ENCODE data around the gene PTPN2.
"Not testable (repeated sequence)": the region's sequence is repeated elsewhere in the genome, so short reads cannot be mapped to it uniquely, and the experiment has no call there.

PTPN2 gene

DNA sequence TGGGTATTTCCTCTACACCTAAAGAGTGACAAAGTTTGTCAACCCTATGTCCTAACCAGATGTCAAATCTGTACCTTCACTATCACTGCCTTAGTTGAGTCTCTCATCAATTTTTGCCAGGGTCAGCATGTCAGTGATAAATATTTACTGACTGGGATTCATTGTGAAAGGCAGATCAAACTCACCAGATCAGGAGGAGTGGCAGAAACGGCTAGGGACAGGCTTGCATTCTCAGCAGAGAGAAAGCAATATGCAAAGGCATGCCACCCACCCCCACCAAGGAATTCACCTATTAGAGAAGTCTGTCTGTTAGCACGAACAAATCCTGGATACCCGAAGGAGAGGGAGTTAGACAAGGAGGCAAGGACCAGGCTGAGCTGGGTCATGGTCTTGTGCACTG lies 62.6 kb downstream of the PTPN2 start:
- DNase-seq = no peak

DNA sequence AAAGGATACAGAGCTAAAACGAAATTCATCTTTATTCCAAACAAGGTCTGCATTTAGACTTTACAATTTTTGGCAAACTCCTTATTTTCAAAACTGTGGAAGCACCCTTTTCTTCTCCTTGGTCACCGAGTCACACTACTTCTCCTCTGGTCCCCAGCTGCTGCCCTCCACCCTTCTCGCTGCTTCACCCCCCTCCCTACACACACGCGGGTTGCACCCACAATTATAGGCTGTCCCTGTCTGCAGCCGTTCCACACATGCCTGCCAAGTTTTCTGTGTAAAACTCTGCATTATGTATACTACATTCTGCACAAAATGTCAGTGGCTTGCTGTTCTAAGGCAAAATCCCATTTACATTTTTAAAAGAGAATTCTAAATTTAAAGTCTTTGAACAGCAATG lies 63.5 kb downstream of the PTPN2 start:
- no peak for DNase-seq

DNA sequence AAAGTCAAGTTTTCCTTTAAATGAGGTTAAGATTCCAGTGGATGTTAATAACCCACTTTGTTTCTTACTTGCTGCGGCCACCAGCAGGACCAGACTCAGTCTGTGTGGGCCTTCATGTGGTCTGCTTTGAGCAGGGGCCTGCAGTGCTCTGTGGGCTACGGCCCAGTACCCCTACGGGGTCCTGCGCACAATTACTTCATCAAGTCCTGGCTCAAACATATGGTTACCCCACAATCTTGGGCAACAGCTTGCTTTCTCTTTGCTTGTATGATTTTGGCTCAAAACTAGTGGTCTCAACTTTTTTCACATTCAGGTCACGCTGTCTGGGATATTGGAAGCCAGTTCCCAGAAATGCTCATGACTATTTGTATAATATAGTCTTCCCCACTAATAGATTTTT lies 64.2 kb downstream of the PTPN2 start:
- no peak for DNase-seq

DNA sequence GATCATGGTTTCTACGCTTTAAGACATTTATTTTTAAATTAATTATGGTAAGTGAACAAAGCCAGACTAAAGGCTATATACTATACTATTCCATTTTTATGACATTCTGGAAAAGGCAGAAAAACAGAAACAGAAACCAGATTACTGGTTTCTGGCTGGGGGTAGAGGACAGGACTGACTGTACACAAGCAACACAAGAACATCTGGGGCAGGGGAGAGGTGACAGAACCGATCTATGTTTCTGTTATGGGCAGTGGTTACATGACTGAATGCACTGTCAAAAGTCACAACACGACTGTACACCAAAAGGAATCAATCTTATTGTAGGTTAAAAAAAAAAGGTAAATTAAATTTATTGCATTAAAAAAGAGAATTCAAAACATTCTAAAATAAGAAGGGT lies 64.7 kb downstream of the PTPN2 start:
- DNase-seq = no peak

DNA sequence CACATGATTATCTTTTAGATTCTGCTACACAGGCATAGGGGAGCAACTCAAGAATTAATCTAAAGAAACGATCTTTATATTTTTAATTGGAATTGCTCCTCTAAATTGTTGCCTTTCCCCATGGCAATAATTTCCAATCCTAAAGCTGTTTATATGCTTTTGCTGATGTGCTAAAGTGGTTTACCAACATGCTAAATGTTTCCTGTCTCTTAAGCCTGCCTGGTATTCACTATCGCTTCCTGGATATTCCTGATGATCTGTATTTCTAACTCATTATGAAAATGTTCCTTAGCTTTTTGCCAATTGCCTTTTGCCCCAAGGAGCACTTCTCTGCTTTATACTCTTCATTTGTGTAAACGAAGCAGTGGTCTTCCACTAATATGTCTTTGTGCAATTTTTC lies 65.8 kb downstream of the PTPN2 start:
- DNase-seq = no peak

DNA sequence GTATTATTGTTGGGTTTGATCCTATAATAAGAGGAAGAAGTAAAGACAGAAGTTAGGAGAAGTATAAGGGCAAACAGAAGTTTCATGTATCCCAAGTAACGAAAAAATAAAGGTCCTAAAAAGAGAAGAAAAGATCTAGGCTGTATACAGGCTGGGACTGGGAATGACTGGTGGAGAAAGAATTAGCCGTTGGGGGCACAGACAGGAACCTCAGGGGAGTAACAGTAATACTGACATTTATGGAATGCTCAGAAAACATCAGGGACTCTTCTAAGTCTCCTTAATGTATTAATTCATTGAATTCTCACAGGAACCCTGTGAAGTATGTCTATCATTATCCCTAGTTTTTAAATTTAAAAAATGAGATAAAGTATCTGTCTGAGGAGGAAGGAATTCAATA lies 67.6 kb downstream of the PTPN2 start:
- no peak for DNase-seq

DNA sequence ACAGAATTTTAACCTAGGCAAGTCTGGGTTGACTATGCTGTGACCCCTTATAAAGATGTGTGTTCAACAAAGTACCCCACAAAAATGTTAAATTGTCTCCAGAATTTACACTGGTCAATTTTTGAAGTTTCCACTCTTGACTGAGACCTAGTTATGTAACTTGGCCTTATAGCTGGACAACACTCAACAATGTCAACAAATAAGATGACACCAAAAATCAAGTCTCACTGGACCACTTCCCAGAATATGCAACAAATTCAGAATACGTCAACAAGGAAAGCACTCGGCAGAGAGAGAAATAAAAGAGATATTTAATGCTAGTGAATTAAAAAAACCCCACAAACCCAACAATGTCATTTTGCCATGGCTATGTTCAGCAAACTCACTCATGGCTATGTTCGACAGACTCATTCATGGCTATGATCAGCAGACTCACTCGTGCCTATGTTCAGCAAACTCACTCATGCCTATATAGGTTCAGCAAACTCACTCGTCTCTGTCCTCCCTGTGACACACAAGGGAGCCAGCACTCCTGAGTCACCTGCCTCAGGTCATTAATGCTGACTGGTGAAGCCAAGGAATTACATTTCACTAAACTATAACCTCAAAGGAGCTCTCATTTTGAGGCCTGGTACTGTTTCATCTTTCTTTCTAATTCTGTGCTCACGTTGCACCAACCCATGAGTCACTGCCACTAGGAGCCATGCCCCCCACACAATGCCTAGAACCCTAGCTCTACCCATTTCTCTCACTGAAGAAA lies 72.7 kb downstream of the PTPN2 start:
- DNase-seq = no peak

DNA sequence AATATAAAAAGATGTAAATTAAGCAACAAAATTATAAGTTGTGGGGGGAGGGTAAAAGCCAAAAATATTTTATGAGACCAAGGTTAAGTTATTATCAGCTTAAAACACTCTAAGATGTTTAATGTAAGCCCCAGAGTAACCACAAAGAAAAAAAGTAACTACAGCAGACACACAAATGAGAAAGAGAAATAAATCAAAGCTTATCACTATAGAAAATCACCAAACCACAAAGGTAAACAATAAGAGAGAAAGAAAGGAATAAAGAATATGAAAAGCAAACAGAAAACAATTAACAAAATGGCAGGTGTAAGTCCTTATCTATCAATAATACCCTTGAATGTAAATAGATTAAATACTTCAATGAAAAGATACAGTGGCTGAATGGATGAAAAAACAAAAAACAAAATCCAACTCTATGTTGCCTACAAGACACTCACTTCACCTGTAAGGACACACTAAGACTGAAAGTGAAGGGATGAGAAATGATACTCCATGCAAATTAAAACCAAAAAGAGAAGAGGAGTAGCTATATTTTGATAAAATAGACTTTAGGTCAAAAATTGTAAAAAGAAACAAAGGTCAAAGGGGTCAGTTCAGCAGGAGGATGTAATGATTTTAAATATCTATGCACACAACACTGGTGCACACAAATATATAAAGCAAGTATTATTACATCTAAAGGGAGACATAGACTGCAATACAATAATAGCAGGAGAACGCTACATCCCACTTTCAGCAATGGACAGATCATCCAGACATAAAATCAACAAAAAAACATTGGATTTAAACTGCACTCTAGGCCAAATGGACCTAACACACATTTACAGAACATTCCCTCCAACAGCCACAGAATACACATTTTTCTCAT lies 80.7 kb downstream of the PTPN2 start:
- DNase-seq = no peak

DNA sequence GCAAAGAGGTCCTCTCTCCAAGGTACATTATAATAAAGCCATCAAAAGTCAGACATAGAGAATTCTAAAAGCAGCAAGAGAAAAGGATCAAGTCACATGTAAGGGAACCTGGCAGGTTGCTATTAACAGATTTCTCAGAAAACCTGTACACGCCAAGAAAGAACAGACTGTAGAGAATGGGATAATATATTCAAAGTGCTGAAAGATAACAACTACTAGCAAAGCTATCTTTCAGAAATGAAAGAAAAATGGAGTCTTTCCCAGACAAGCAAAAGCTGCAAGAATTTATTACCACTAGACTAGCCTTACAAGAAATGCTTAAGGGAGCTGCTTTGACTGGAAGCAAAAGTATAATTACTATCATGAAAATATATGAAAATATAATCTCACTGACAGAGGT lies 81.5 kb downstream of the PTPN2 start:
- DNase-seq = no peak

DNA sequence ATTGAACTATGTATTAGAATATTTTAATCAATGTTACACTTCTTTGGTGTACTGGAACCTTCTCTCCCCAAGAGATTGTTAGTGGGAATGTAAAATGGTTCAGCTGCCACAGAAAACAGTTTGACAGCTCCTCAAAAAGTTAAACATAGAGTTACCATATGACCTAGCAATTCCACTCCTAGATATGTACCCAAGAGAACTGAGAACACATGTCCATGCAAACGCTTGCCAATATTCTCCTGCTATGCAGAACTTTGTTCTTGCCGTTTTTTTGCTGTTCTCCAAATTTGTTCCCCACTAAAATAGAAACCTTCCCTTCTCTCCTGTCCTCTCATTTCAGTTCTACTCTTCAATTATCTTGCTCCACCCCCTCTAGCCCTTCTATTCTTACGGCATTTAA lies 87.6 kb downstream of the PTPN2 start:
- DNase-seq = no peak

DNA sequence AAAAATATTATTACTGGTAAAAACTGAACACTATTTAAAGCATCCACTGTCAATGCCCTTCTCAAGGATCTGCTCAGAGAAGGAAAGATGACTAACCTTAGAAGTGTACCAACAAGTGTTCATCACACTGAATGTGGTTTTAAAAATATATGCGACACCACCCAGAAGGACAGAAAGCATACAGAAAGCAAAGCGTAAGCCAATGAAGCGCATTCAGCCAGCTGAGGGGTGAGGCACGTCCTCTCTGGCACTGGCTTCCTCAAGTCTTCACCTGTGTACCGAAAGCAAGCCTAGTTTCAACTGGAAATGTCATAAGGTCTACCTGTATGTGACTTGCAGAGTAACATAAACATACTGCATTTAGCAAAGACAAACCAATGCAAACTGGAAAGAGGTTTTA lies 92.4 kb downstream of the PTPN2 start:
- DNase-seq = no peak

DNA sequence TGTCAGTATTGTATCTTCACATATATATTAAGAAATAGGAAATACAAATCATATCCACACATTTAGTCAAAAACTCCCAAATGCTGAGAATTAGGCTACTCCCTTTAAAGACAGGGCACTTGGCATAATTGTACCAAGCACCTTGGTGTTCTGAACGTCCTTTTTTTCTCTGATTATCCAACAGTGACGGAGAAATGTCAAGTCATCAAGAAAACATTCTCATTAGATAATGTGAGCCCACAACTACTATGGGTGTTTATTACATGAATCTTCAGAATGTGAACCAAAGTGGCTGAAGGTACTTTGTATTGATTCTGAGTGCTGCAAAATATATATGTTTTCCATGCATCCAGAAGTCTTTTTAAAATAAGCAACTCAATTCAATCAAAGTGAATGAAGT lies 97.4 kb downstream of the PTPN2 start:
- no peak for DNase-seq

DNA sequence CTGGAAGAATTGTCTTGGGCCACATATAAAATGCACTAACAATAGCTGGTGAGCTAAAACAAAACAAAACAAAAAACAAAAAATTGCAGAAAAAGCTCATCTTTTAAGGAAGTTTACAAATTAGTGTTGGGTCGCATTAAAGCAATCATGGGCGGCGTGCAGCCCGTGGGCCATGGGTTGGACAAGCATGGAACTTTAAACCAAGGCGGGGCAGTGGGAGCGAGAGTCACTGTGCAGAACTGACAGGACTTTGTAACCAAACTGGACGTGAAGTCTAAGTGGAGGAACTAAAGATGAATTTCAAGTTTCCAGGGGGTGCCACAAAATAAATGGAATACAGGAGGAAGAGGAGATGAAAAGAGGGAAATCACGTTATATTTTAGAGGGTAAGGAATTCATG lies 100.5 kb downstream of the PTPN2 start:
- no peak for DNase-seq

DNA sequence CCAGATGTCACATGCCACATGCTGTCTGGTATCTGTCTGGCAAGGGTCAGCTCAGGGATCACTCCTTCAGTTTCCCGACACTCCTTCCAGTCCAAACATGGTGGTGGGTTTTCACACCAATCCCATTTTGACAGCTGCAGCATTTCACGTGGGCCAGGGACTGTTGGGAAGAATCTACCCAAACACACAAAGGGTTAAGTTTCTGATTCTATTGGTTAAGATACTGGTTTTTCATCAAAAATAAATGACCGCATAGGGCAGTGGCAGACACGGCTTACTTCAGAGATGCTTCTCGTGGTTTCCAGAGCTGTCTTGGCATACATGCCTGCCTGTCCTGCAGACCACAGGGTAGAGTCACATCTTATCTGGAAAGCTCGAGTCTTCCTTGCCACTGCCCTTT lies 101.5 kb downstream of the PTPN2 start:
- DNase-seq = no peak

DNA sequence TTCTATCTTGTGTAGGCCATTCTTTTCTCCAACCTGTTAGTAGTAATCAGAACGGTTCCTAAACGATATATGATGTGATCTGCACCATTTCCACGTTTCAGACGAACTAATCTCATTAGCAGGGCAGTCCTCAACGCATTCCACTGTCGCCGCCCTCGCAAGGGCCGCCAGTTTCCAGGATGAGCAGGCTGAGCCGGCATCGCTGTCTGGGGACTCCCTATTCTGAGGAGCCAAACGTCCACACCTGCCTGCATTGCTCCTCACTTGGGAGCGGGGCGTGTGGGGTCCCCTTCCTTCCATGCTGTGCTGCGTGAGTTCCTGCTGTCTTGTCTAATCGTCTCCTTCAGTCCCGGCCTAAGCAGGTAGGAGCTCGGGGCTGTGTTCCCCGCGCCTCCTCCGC lies 104.6 kb downstream of the PTPN2 start:
- DNase-seq = no peak

DNA sequence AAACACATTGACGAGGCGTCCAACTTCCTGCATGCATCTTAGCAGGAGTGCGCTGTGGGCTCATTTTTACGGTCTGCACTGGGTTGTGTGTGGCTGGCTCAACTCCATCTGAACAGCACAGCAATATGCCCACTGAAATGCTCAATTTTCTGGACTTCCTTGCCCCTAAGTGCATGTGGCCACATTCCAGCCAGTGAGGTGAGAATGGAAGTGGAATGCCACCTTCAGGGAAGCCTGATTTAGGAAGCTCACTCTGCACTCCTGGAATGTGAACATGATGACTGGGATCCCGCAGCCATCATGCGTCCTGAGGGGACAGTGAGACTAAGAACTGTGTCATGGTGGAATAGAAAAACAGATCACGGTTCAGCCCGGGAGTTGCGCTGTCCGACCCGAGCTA lies 105.0 kb downstream of the PTPN2 start:
- DNase-seq = no peak

DNA sequence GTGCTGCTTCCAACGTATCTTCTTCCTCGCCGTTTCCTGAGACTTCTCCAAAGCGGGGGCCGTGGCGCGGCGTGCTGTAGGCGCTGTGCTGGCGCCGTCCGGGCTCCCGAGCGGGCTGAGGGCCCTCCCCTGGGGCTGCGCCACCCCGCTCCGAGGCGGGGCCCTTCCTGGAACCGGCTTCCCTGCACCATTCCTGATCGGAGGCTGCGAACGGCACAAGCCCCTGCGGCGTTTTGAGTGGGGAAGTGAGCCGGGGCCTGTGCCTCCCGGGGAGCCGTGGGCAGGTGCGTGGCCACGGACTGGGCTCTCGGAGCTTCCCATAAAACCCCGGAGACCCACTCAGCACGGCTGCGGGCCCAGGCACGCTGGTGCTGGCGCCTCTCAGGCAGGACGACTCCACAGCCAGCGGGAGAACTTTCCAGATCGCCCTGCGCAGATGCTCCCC lies 106.5 kb downstream of the PTPN2 start:
- no peak for DNase-seq

DNA sequence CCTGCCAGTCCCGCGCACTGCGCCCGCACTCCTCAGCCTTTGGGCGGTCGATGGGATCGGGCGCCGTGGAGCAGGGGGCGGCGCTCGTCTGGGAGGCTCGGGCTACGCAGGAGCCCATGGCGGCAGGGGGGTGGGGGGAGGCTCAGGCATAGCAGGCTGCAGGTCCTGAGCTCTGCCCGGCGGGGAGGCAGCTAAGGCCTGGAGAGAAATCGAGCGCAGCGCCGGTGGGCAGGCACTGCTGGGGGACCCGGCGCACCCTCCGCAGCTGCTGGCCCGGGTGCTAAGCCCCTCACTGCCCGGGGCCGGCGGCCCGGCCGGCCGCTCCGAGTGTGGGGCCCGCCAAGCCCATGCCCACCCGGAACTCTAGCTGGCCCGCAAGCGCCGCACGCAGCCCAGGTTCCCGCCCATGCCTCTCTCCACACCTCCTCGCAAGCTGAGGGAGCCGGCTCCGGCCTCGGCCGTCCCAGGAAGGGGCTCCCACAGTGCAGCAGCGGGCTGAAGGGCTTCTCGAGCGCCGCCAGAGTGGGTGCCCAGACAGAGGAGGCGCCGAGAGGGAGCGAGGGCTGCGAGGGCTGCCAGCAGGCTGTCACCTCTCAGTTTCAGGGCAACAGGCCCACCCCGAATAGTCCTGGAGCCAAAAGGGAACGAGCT lies 107.1 kb downstream of the PTPN2 start:
- no peak for DNase-seq

DNA sequence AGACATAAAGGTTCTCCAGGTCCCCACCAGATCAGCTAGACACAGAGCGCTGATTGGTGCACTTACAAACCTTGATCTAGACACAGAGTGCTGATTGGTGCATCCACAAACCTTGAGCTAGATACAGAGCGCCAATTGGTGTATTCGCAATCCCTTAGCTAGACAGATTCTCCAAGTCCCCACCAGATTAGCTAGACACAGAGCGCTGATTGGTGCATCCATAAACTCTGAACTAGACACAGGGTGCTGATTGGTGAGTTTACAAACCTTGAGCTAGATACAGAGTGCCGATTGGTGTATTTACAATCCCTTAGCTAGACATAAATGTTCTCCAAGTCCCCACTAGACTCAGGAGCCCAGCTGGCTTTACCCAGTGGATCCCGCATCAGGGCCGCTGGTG lies 107.6 kb downstream of the PTPN2 start:
- not testable (repeated sequence) for DNase-seq

DNA sequence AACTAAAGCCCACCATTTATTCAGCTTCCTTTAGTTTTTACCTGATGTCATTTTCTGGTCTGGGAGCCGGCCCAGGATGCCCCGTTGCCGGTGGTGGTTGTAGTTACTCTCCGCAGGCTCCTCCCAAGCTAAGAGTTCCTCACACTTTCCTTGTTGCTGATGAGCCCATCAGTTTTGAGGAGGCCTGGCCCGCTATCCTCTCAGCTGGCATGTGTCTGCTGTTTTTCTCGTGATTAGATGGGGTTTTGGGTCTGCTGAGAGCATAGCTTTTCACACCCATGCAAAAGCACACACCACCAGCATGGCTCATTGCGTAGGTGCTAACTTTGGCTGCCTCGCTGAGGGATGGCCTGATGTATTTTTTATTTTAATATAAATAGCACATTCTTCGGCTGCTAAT lies 109.1 kb downstream of the PTPN2 start:
- no peak for DNase-seq

DNA sequence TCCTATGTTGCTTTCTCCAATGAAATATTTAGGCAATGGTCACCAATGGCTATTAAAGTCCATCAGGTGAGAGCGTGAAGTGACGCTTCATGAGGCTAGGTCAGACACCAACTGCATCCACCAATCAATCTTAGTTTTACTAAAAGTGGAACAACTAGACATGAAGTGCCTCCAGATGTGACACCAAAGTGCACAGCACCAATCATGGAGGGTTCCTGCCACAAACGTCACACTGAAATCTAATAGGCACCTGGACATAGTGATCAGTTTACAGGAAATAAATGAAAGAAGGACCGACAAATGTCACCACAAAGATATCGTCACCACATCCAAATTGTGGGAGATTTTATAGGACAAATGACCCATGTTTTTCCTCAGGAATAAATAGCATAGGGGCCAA lies 110.7 kb downstream of the PTPN2 start:
- no peak for DNase-seq

DNA sequence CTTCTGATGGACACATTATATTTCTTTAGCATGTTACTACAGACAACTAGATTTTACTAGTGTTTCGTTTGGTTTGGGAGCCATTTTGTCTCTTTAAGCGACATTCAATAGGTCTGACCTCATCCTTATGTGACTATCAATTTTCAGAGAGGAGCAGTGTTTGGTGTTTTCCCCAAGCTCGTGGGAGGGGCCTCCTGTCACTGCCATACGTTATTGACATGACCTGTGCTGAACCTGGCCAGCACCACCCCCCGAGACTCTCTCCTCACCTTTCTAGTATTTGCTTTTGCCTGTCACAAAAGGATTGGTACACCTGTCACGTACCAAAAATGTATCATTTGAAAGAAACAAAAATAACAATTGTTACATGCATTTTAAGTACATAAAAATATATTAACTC lies 111.9 kb downstream of the PTPN2 start:
- no peak for DNase-seq

DNA sequence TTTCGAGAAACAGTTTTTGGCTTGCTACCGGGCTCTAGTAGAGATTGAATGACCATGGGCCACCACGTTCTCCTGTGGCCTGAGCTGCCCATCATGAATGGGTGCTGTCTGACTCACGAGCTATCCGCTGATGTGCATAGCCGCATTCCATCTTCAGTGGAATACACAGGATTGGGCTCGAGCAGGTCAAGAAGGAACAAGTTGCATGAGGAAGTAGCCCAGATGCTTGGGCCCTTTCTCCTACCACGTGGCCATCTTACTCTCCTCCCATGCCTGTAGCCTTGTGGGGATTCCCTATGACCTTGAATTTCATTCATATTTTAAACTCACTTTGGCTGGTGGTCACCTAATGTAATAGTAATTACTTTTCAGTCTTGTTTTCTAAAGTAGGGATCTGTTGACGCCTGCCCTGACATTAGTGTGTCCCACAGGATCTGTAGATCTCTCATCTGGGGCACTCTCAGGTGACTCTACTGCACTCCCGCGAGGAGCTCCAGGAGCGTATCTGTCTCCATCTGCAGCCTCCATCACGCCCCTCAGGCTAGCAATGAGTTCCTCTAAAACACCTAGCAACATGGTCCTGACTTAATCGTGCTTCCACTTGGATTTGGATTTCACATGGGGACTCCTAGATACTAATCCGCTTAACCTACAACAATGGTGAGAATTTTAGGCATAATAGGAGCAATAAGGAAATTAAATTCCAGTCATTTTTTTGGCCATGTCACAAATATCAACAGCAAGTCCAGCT lies 113.4 kb downstream of the PTPN2 start:
- DNase-seq = no peak
